ENCODE results near the gene STMN1. TPM values are rescaled to one million over a fixed set of nuclear protein-coding genes. Genes with fewer than 3 reads are reported as not detected.

STMN1 gene
- total RNA-seq, 1 donor from 2014 or later, result 856 TPM

DNA sequence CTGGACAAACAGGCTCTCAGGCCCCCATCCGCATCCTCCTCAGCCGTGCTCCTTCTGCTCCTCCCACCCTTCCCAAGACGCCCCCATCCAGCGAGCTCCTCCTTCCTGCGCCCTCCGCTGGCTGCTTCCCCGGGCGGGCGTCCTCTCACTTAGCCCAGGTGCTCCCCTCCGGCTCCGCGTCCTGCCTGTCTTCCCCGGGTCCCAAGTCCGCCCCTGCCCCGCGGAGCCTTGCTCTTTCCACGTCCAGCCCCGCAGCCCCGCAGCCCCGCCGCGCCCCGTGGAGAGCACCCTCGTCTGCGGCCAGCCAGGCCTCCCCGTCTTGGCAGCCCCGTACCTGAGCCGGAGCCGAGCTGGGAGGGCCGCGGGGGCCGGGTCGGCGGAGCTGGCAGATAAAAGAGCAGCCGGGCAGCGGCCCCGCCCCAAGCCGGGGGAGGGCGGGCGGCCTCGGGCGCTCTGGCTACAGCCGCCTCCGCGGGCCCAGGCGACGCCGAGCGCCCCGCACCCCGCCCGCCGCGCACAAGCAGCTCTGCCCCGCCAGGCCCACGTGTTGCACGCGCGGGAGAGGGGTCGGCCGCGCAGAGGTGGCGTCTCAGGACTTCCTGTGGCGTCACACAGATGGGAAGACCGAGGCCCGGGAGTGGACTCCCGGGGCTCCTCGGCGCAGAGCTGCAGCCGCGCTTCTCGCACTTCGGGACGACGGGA, 30.9 kb downstream of the STMN1 start, which contains the start of gene PAQR7:
Gene PAQR7 (minus strand): TSS at position 555 of the 702 bp plus-strand sequence. CDS start 11,869 bp downstream, outside the sequence.
- TF ChIP-seq, protein P1, sequence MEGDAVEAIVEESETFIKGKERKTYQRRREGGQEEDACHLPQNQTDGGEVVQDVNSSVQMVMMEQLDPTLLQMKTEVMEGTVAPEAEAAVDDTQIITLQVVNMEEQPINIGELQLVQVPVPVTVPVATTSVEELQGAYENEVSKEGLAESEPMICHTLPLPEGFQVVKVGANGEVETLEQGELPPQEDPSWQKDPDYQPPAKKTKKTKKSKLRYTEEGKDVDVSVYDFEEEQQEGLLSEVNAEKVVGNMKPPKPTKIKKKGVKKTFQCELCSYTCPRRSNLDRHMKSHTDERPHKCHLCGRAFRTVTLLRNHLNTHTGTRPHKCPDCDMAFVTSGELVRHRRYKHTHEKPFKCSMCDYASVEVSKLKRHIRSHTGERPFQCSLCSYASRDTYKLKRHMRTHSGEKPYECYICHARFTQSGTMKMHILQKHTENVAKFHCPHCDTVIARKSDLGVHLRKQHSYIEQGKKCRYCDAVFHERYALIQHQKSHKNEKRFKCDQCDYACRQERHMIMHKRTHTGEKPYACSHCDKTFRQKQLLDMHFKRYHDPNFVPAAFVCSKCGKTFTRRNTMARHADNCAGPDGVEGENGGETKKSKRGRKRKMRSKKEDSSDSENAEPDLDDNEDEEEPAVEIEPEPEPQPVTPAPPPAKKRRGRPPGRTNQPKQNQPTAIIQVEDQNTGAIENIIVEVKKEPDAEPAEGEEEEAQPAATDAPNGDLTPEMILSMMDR (IDR thresholded peaks at IDR 0.05; ENCODE audit: unreplicated experiment), result no peak
- Mint-ChIP-seq H3K4me3 (ENCODE audit: low read depth) (peak within 1 kb of the TSS; percentile 81), H3K27me3 (no peaks in the 10 kb centered on the region), H3K36me3 (ENCODE audit: insufficient read depth) (no peaks in the 10 kb centered on the region), H3K4me1 (ENCODE audit: low read depth) (peaks cover 33% of the 10 kb centered on the region), H3K9me3 (ENCODE audit: low read depth) (no peaks in the 10 kb centered on the region), H3K27ac (peak within 1 kb of the TSS; percentile 96)
- peak; percentile 66 for DNase-seq (ENCODE audit: low spot score, unreplicated experiment)

DNA sequence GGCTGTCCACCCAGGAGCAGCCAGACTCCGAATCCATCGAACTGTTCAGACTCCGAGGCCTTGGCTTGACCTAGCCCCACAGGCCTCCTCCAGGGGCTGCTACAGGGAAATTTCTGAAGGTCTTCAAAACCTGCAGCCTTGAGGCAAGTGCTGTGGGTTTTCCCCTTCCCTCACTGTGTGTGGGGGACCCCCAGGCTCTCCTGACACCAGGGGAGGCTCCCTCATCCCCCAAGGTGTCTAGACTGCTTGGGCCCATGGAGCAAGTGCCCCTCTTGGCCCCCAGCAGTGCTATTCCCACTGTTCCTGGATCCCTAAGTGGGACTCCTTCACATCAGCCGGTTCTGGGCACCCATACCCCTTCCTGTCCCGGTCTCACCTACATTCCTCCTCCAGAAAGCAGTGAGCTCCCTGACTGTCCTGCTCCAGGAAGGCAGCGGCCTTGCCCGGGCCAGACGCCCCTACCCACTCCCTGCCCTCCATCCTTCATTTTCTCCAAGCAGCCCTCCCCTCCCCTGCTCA, 31.5 kb downstream of the STMN1 start:
- H3K9me3 Mint-ChIP-seq (ENCODE audit: low read depth), result no peaks in the 10 kb centered on the region
- H3K4me3 Mint-ChIP-seq (ENCODE audit: low read depth), result peak overlapping the region; percentile 81
- no peak for DNase-seq (ENCODE audit: low spot score, unreplicated experiment)
- peak overlapping the region; percentile 92 for H3K27ac Mint-ChIP-seq
- peaks cover 27% of the 10 kb centered on the region for H3K4me1 Mint-ChIP-seq (ENCODE audit: low read depth)
- TF ChIP-seq, protein P1 (IDR thresholded peaks at IDR 0.05; ENCODE audit: unreplicated experiment), result no peak
- no peaks in the 10 kb centered on the region for H3K36me3 Mint-ChIP-seq (ENCODE audit: insufficient read depth)
- no peaks in the 10 kb centered on the region for H3K27me3 Mint-ChIP-seq

DNA sequence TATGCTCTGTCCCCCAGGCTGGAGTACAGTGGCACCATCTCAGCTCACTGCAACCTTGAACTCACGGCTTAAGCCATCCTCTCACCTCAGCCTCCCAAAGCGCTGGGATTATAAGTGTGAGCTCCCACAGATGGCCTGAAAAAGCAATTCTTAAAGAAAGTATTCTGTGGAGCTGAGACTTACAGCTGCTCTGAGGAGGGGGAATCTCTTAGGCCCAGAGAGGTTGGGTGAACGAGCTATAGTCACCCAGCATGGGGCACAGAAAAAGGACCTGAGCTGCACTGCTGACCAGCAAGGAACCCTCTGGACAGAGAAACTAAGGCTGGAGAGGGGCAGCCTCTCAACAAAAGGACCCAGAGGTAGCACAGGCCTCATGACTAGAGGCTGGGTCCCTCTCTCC, 32.0 kb downstream of the STMN1 start:
- Mint-ChIP-seq H3K4me3 (ENCODE audit: low read depth) (no peak overlapping the region), H3K36me3 (ENCODE audit: insufficient read depth) (no peaks in the 10 kb centered on the region), H3K4me1 (ENCODE audit: low read depth) (peaks cover 22% of the 10 kb centered on the region), H3K9me3 (ENCODE audit: low read depth) (no peaks in the 10 kb centered on the region), H3K27me3 (no peaks in the 10 kb centered on the region), H3K27ac (no peak overlapping the region)
- DNase-seq (ENCODE audit: low spot score, unreplicated experiment), result no peak
- TF ChIP-seq, protein P1 (IDR thresholded peaks at IDR 0.05; ENCODE audit: unreplicated experiment), result no peak

DNA sequence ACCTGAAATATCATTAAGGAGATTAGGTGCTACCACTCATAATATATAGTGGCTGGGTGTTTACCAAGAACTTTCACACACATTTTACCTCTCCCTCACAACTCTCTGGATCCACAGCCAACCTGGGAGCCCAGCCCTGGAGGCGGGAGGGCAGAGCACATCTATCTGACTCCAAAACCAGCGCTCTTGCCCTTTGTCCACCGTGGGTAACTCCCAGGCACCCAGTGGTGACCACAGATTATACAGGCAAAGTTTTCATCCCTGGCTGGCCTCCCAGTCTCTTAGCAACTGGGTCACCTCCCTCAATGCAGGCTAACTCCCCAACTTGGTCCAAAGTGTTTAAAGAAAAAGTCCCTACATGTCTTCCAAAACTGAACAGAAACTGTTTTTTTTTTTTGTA, 33.1 kb downstream of the STMN1 start:
- peak overlapping the region; percentile 19 for H3K4me3 Mint-ChIP-seq (ENCODE audit: low read depth)
- TF ChIP-seq, protein P1 (IDR thresholded peaks at IDR 0.05; ENCODE audit: unreplicated experiment), result no peak
- H3K9me3 Mint-ChIP-seq (ENCODE audit: low read depth), result no peaks in the 10 kb centered on the region
- H3K36me3 Mint-ChIP-seq (ENCODE audit: insufficient read depth), result no peaks in the 10 kb centered on the region
- H3K27ac Mint-ChIP-seq, result no peak overlapping the region
- peaks cover 16% of the 10 kb centered on the region for H3K4me1 Mint-ChIP-seq (ENCODE audit: low read depth)
- no peak for DNase-seq (ENCODE audit: low spot score, unreplicated experiment)
- no peaks in the 10 kb centered on the region for H3K27me3 Mint-ChIP-seq

DNA sequence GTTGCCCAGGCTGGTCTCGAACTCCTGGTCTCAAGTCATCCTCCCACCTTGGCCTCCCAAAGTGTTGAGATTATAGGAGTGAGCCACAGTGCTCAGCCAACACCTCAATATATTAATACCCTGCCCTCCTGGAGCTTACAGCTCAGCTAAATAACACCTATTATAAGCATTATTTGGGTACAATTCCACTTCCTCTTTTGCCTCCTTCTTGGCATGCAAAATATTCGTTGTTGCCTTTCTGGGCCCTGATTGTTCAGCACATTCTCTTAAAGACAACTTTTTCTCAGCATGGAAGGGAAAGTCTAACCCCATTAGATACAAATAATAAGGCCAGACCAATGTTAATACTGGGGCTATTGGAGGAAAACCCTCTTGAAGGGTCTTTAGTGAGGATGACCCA, 33.5 kb downstream of the STMN1 start:
- H3K27ac Mint-ChIP-seq, result no peak overlapping the region
- no peaks in the 10 kb centered on the region for H3K36me3 Mint-ChIP-seq (ENCODE audit: insufficient read depth)
- H3K4me1 Mint-ChIP-seq (ENCODE audit: low read depth), result peaks cover 20% of the 10 kb centered on the region
- no peak overlapping the region for H3K4me3 Mint-ChIP-seq (ENCODE audit: low read depth)
- DNase-seq (ENCODE audit: low spot score, unreplicated experiment), result no peak
- no peaks in the 10 kb centered on the region for H3K9me3 Mint-ChIP-seq (ENCODE audit: low read depth)
- TF ChIP-seq, protein P1 (IDR thresholded peaks at IDR 0.05; ENCODE audit: unreplicated experiment), result no peak
- H3K27me3 Mint-ChIP-seq, result no peaks in the 10 kb centered on the region
